GM23338 (cell line): ENCODE results near the gene CEACAM3. TPM values are rescaled to one million over a fixed set of nuclear protein-coding genes. Genes with fewer than 3 reads are reported as not detected.

Source experiments
- ATAC-seq: fragments of 200-7000 bp; cut with Tn5 transposase; 3 replicates; pipeline ENCODE4 v1.9.1; 2020
- DNase-seq: peaks from one replicate; pipeline ENCODE4 v3.0.0-alpha.2; 2015; ENCODE audit warnings: low spot score
- H2AFZ ChIP-seq: fragments of 200-600 bp; sonication (generic); 2 replicates; pipeline ENCODE4 v1.8.0; 2016; ENCODE audit warnings: antibody characterized with exemption, mild to moderate bottlenecking, moderate library complexity
- H3F3A ChIP-seq: fragments of 200-600 bp; sonication (generic); replicated peaks from 2 replicates; pipeline ENCODE4 v1.8.0; 2017; ENCODE audit warnings: antibody characterized with exemption, mixed run types, low read depth
- H3K27ac ChIP-seq: fragments of 200-600 bp; sonication (generic); 2 replicates; pipeline ENCODE4 v1.6.1; 2016; ENCODE audit warnings: low read depth
- H3K27me3 ChIP-seq: fragments of 200-600 bp; sonication (generic); 2 replicates; pipeline ENCODE4 v1.8.0; 2016; ENCODE audit warnings: mild to moderate bottlenecking, mixed run types, moderate library complexity; ENCODE audit not compliant: insufficient read depth
- H3K36me3 ChIP-seq: fragments of 200-600 bp; sonication (generic); 2 replicates; pipeline ENCODE4 v1.8.0; 2016; ENCODE audit warnings: mild to moderate bottlenecking; ENCODE audit not compliant: insufficient read depth
- H3K4me1 ChIP-seq: fragments of 200-600 bp; sonication (generic); 2 replicates; pipeline ENCODE4 v1.8.0; 2016; ENCODE audit warnings: mild to moderate bottlenecking, moderate library complexity; ENCODE audit not compliant: insufficient read depth
- H3K4me2 ChIP-seq: fragments of 200-600 bp; sonication (generic); 2 replicates; pipeline ENCODE4 v1.7.1; 2017; ENCODE audit warnings: mixed run types
- H3K4me3 ChIP-seq: fragments of 200-600 bp; sonication (generic); 2 replicates; pipeline ENCODE4 v1.6.1; 2016; ENCODE audit warnings: mixed run types
- H3K79me2 ChIP-seq: fragments of 200-600 bp; sonication (generic); replicated peaks from 2 replicates; pipeline ENCODE4 v1.8.0; 2017; ENCODE audit warnings: mild to moderate bottlenecking; ENCODE audit not compliant: insufficient read depth
- H3K9me2 ChIP-seq: fragments of 200-600 bp; sonication (generic); 2 replicates; pipeline ENCODE4 v1.8.0; 2017; ENCODE audit not compliant: insufficient read depth
- H4K20me1 ChIP-seq: fragments of 200-600 bp; sonication (generic); replicated peaks from 2 replicates; pipeline ENCODE4 v1.8.0; 2017; ENCODE audit warnings: mild to moderate bottlenecking; ENCODE audit not compliant: insufficient read depth
- H3K27ac Mint-ChIP-seq: 2 replicates; pipeline ENCODE4 v1.8.0; 2020; ENCODE audit warnings: inconsistent platforms, mild to moderate bottlenecking, moderate library complexity, mixed read lengths
- H3K27me3 Mint-ChIP-seq: 3 replicates; pipeline ENCODE4 v1.8.0; 2022; ENCODE audit warnings: low read depth, mild to moderate bottlenecking, moderate library complexity, mixed read lengths, inconsistent platforms; ENCODE audit not compliant: insufficient read depth, poor library complexity
- H3K36me3 Mint-ChIP-seq: 3 replicates; pipeline ENCODE4 v1.8.0; 2021; ENCODE audit warnings: low read depth, mild to moderate bottlenecking, inconsistent platforms, moderate library complexity, mixed read lengths
- H3K4me1 Mint-ChIP-seq: 3 replicates; pipeline ENCODE4 v1.8.0; 2020; ENCODE audit warnings: mild to moderate bottlenecking, inconsistent platforms, mixed read lengths
- H3K4me3 Mint-ChIP-seq: 3 replicates; pipeline ENCODE4 v1.8.0; 2021; ENCODE audit warnings: moderate library complexity, mild to moderate bottlenecking, inconsistent platforms, mixed read lengths
- H3K9me3 Mint-ChIP-seq: 3 replicates; pipeline ENCODE4 v1.8.0; 2020; ENCODE audit warnings: moderate library complexity, mild to moderate bottlenecking, inconsistent platforms, mixed read lengths
- CREB1 ChIP-seq: fragments of 250-450 bp; sonication (Bioruptor Pico); IDR thresholded peaks from 2 replicates; pipeline ENCODE4 v1.5.0; 2020; ENCODE audit warnings: low read depth, mild to moderate bottlenecking, moderate library complexity
- ETS1 ChIP-seq: IDR thresholded peaks from 2 replicates; pipeline ENCODE4 v1.6.1; 2016; ENCODE audit warnings: antibody characterized with exemption
- EZH2 ChIP-seq: fragments of 200-600 bp; sonication (generic); IDR thresholded peaks from one replicate; pipeline ENCODE4 v1.8.0; 2017; ENCODE audit warnings: antibody characterized with exemption, mild to moderate bottlenecking, low read depth; ENCODE audit not compliant: unreplicated experiment
- EZH2phosphoT487 ChIP-seq: fragments of 200-600 bp; sonication (generic); IDR thresholded peaks from one replicate; pipeline ENCODE4 v1.8.1; 2018; ENCODE audit warnings: antibody characterized with exemption; ENCODE audit not compliant: unreplicated experiment
- POLR2AphosphoS5 ChIP-seq: IDR thresholded peaks from 2 replicates; pipeline ENCODE4 v1.6.1; 2016; ENCODE audit warnings: antibody characterized with exemption, low read depth
- REST ChIP-seq: IDR thresholded peaks from one replicate; pipeline ENCODE4 v1.6.1; 2018; ENCODE audit warnings: antibody characterized with exemption; ENCODE audit not compliant: unreplicated experiment
- ZNF114 ChIP-seq: fragments of 250-450 bp; sonication (Bioruptor Pico); IDR thresholded peaks from 2 replicates; pipeline ENCODE4 v1.5.0; 2020; ENCODE audit warnings: mild to moderate bottlenecking, moderate library complexity
- polyA plus RNA-seq: library from polyadenylated mRNA; unstranded; fragments of >200 nt; fragmentation: Nextera tagmentation; extraction: Ambion mirVana; gene quantifications from 2 replicates; pipeline ENCODE4 v1.2.1, GENCODE V29; 2016
- total RNA-seq: library from RNA; depleted of rRNA; stranded (reverse); fragments of >200 nt; shearing (Covaris generic); gene quantifications from 2 replicates; pipeline ENCODE4 v1.2.3, GENCODE V29; 2014

The CEACAM3 gene
- total and polyA plus RNA-seq, 2 experiments from 2014 or later: not detected

- peaks cover 12% of the 10 kb centered on the region for H3K4me1 Mint-ChIP-seq
- ATAC-seq (no peak), DNase-seq (no peak)
- Histone ChIP-seq H3K36me3 (no peaks in the 10 kb centered on the region), H3F3A (no peaks in the 10 kb centered on the region), H2AFZ (no peak overlapping the region), H3K4me1 (peaks cover 12% of the 10 kb centered on the region; the same call in 1 of the 2 replicates), H3K9me2 (no peaks in the 10 kb centered on the region), H4K20me1 (no peaks in the 10 kb centered on the region), H3K4me2 (no peak overlapping the region), H3K4me3 (no peak overlapping the region), H3K79me2 (no peaks in the 10 kb centered on the region), H3K27ac (no peak overlapping the region), H3K27me3 (no peaks in the 10 kb centered on the region)
- TF ChIP-seq REST (no peak), POLR2AphosphoS5 (no peak), EZH2 (no peak), EZH2phosphoT487 (no peak), ZNF114 (CRISPR knock-in tag) (no peak)
- H3K27me3 Mint-ChIP-seq: peaks cover 12% of the 10 kb centered on the region
- no peaks in the 10 kb centered on the region for H3K36me3 Mint-ChIP-seq
- no peak overlapping the region for H3K4me3 Mint-ChIP-seq
- no peak overlapping the region for H3K27ac Mint-ChIP-seq
- 0 out of 3 replicates have a peak, but pooled peaks cover 3% of the 10 kb centered on the region for H3K9me3 Mint-ChIP-seq
These were observed 54.0 kb downstream of the CEACAM3 start for GRCh38 chr19:41850381-41850780.

GRCh38 chr19:41851456-41851855 is 55.1 kb downstream of the CEACAM3 start:
- no peaks in the 10 kb centered on the region for H3K79me2 ChIP-seq
- H3K4me1 ChIP-seq: peaks cover 12% of the 10 kb centered on the region; the same call in 1 of the 2 replicates
- H3K9me3 Mint-ChIP-seq: no peaks in the 10 kb centered on the region
- H3K27ac ChIP-seq: no peak overlapping the region
- H3K27ac Mint-ChIP-seq: no peak overlapping the region
- H3K4me1 Mint-ChIP-seq: peaks cover 12% of the 10 kb centered on the region
- H3F3A ChIP-seq: no peaks in the 10 kb centered on the region
- H3K4me3 ChIP-seq: no peak overlapping the region
- ATAC-seq: peak; percentile 79
- peaks cover 11% of the 10 kb centered on the region for H3K27me3 Mint-ChIP-seq
- H3K36me3 ChIP-seq: no peaks in the 10 kb centered on the region
- H3K9me2 ChIP-seq: no peaks in the 10 kb centered on the region
- H3K4me3 Mint-ChIP-seq: no peak overlapping the region
- no peaks in the 10 kb centered on the region for H4K20me1 ChIP-seq
- H3K27me3 ChIP-seq: no peaks in the 10 kb centered on the region
- H3K36me3 Mint-ChIP-seq: no peaks in the 10 kb centered on the region
- H3K4me2 ChIP-seq: peak overlapping the region; percentile 60
- H2AFZ ChIP-seq: peak overlapping the region; percentile 69
- DNase-seq: peak; percentile 45
- TF ChIP-seq ETS1 (no peak), CREB1 (CRISPR knock-in tag) (no peak)
